AG09309 (cell line): ENCODE measurements around the gene DNAJB6.

Experiments used
- DNase-seq: peaks from one replicate; pipeline ENCODE4 v3.0.0-alpha.2; 2010; ENCODE audit warnings: low read depth
- H3K4me3 ChIP-seq: 2 replicates; pipeline ENCODE4 v1.5.1; 2011; ENCODE audit warnings: mild to moderate bottlenecking, low read depth, low read length, moderate library complexity; ENCODE audit not compliant: control insufficient read depth
- CTCF ChIP-seq: IDR thresholded peaks from 2 replicates; pipeline ENCODE4 v1.5.1; 2011; ENCODE audit warnings: mild to moderate bottlenecking, low read depth, low read length, inconsistent platforms; ENCODE audit not compliant: insufficient read depth, control insufficient read depth; ENCODE audit errors: missing control alignments

Gene DNAJB6

GRCh38 chr7:157295338-157295737, 41.5 kb upstream of the DNAJB6 start:
- no peak overlapping the region for H3K4me3 ChIP-seq
- no peak for TF ChIP-seq CTCF
- DNase-seq: no peak

GRCh38 chr7:157297185-157297584, 39.6 kb upstream of the DNAJB6 start:
- H3K4me3 ChIP-seq: no peak overlapping the region
- DNase-seq: no peak
- TF ChIP-seq CTCF: no peak

GRCh38 chr7:157299317-157299612, 37.5 kb upstream of the DNAJB6 start:
- no peak overlapping the region for H3K4me3 ChIP-seq
- TF ChIP-seq CTCF: no peak
- DNase-seq: no peak

GRCh38 chr7:157299613-157300368, 37.0 kb upstream of the DNAJB6 start:
- TF ChIP-seq CTCF: no peak
- no peak for DNase-seq
- H3K4me3 ChIP-seq: no peak overlapping the region

- no peak for TF ChIP-seq CTCF
- DNase-seq: no peak
- no peak overlapping the region for H3K4me3 ChIP-seq
Measured at GRCh38 chr7:157300369-157300825, 36.4 kb upstream of the DNAJB6 start.

GRCh38 chr7:157301610-157302120, 35.1 kb upstream of the DNAJB6 start:
- no peak for TF ChIP-seq CTCF
- H3K4me3 ChIP-seq: no peak overlapping the region
- no peak for DNase-seq
